Subcutaneous abdominal adipose tissue (tissue), 5 donors: Measurements from ENCODE around the gene ZNF580.
A peak's percentile ranks its signal among the peaks of the same experiment; 100 is the strongest.

Experiments
- H3K27ac ChIP-seq: one replicate; pipeline ENCODE4 v1.7.0; 2013; ENCODE audit warnings: low read depth, mild to moderate bottlenecking, inconsistent platforms, low read length, moderate library complexity
- H3K27me3 ChIP-seq, 5 donors: one replicate each; pipeline ENCODE4 v1.7.0; 2013; ENCODE audit warnings: low read length in 5 of 5, inconsistent platforms in 1 of 5; ENCODE audit not compliant: control insufficient read depth in 5 of 5, insufficient read depth in 4 of 5
- H3K36me3 ChIP-seq, 5 donors: one replicate each; pipeline ENCODE4 v1.7.0; 2013; ENCODE audit warnings: low read length in 5 of 5; ENCODE audit not compliant: control insufficient read depth in 5 of 5, insufficient read depth in 5 of 5
- H3K4me1 ChIP-seq, 5 donors: one replicate each; pipeline ENCODE4 v1.7.0; 2013; ENCODE audit warnings: low read length in 5 of 5, mild to moderate bottlenecking in 3 of 5, moderate library complexity in 1 of 5; ENCODE audit not compliant: control insufficient read depth in 5 of 5, insufficient read depth in 5 of 5
- H3K4me3 ChIP-seq, 5 donors: one replicate each; pipeline ENCODE4 v1.7.0; 2013; ENCODE audit warnings: low read length in 5 of 5, low read depth in 1 of 5
- H3K9ac ChIP-seq, 5 donors: one replicate each; pipeline ENCODE4 v1.7.0; 2013; ENCODE audit warnings: low read length in 5 of 5, mild to moderate bottlenecking in 4 of 5, moderate library complexity in 3 of 5
- H3K9me3 ChIP-seq, 5 donors: one replicate each; pipeline ENCODE4 v1.7.0; 2013; ENCODE audit warnings: low read length in 5 of 5; ENCODE audit not compliant: control insufficient read depth in 5 of 5
- donor health status: healthy.
- donor health status: healthy.
- donor health status: healthy.
- donor health status: healthy.
- donor health status: healthy.

The ZNF580 gene

DNA sequence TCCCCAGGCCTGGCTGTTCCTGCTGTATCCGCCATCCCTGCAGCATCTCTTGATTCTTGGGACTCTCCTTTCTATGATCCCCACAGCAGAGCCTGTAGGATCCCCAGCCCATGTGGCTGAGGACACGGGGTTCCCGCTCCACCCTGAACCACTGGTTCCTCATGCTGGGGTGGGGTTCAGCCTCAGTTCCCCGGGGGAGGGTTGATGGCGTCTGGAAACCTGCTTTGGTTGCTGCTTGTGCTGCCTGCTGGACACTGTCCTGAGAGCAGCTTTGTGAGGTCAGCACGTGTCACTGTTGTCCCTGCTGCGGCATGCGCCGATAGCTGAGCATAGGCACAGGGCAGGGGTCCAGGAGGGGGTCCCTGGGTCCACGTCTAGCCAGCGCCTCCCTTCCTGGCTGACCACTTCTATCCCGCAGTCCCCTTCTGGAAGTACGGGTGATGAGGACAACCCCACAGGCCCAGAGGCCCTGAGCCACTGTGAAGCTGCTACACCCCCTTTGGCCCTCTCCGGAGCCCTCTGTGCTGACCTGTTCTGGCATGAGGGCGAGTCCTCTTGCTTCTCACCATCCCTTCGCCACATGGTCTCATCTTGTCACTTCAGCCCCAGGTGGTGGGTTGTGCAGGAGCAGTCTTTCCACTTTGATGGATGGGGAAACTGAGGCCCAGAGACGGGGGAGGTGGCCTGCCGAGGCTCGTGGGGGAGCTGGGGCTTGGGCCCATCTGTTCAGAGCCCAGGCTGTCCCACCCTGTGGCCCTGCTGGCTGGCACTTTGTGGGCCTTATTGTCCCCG is 39.7 kb downstream of the ZNF580 start:
- Histone ChIP-seq H3K36me3 (peaks cover 2 to 68% (median 59%) of the 10 kb centered on the region in 5 donors), H3K4me3 (peak overlapping the region in 1 of 5 donors; percentile 10), H3K4me1 (peaks cover 14 to 58% (median 55%) of the 10 kb centered on the region in 5 donors), H3K27ac (no peak overlapping the region), H3K9ac (peak overlapping the region in 2 of 5 donors; percentile 4 to 21), H3K9me3 (no peaks in the 10 kb centered on the region), H3K27me3 (no peaks in the 10 kb centered on the region)

DNA sequence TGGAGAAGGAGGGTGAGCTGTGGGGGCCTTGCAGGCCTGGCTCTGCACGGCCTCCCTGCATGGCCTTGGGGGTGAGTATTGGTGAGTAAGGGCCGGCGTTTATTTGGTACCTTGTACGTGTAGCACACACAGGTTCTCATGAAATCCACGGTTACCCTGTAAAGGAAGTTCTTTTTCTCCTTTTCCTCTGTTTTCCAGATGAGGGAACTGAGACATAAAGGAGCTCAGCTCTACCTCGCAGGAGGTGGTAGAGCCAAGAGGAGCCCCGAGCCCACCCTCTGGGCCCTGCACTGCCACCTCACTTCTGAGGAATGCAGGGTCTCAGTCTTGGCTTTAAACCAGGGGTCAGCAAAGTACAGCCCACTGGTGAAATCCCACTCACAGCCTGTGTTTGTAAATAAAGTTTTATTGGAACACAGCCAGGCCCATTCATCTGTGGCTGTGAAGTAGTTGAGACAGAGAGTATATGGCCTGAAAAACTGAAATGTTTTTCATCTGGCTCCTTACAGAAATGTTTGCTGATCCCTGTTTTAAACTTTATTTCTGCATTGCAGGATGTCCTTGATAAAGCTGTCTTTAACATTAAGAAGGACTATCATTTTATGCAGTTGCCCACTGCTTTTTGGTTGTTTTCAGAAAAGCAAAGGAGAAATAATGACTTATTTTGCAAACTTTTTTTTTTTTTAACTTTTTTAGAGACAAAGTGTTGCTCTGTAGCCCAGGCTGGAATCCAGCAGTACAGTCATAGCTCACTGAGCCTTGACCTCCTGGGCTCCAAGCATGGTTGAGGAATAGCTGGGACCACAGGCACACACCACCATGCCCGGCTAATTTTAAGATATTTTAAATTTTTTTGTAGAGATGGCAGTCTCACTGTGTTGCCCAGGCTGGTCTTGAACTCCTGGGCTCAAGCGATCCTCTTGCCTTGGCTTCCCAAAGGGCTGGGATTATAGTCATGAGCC is 40.6 kb downstream of the ZNF580 start:
- H3K4me3 ChIP-seq: no peak overlapping the region
- H3K36me3 ChIP-seq: peaks cover 2 to 77% (median 67%) of the 10 kb centered on the region in 5 donors
- no peak overlapping the region for H3K27ac ChIP-seq
- no peaks in the 10 kb centered on the region for H3K27me3 ChIP-seq
- H3K9ac ChIP-seq: peak overlapping the region in 1 of 5 donors; percentile 4
- H3K4me1 ChIP-seq: peaks cover 11 to 49% (median 46%) of the 10 kb centered on the region in 5 donors
- H3K9me3 ChIP-seq: no peaks in the 10 kb centered on the region

DNA sequence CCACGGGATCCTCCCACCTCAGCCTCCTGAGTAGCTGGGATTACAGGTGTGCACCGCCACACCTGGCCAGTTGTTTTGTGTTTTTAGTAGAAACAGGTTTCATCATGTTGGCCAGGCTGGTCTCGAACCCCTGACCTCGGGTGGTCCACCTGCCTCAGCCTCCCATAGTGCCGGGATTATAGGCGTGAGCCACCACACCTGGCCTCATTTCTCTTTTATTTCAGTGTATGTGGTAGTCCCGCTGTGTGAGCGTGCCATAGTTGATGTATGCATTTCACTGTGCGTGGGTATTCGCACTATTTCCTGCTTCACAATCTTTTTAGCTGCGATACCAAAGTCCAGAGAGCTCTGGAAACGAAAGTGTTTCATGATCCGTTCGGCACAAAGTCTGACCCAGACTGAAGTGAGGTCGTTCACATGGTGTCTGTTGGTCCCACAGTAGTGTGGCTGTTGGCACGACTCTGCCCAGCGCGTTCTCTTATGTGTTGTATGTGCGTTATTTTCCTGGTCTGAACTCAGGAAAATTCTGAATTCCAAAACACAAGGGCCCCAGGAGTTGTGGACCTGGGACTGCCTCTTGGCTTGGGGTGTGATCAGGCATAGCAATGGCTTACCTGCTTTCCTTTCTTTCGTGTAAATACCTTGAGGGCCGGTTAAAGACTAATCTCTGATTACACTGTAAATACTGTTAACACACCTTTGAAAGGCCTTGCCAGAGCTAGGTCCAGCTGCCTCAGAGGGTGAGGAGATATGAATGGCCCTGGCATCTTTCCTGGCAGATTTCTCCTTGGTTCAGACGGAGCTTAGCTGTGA is 42.9 kb downstream of the ZNF580 start:
- H3K27ac ChIP-seq: no peak overlapping the region
- no peak overlapping the region for H3K4me3 ChIP-seq

DNA sequence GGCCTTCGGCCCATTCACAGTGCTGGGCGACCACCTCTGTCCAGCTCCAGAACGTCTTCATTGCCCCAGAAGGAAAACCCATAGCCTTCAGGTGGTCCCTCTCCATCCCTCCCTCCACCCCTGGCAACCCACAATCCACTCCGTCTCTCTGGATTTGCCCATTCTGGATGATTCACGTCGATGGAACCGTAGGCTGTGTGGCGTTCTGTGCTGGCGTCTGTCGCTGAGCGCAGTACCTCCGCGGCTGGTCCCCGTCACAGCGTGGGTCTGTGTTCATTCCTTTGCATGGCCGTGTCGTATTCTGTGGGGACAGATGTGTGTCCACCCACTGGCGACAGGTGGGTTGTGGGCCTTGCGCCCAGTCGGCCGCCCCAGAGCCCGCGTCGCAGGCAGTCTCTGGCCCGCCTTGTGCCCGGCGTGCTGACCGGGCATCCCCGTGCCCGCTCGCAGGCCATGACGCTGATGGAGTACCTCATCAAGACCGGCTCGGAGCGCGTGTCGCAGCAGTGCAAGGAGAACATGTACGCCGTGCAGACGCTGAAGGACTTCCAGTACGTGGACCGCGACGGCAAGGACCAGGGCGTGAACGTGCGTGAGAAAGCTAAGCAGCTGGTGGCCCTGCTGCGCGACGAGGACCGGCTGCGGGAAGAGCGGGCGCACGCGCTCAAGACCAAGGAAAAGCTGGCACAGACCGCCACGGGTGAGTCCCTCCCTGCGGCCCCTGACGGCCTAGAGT is 44.3 kb downstream of the ZNF580 start:
- Histone ChIP-seq H3K27me3 (no peaks in the 10 kb centered on the region), H3K27ac (no peak overlapping the region), H3K36me3 (peaks cover 2 to 91% (median 75%) of the 10 kb centered on the region in 5 donors), H3K9me3 (no peaks in the 10 kb centered on the region), H3K4me3 (no peak overlapping the region), H3K4me1 (peaks cover 2 to 12% (median 9%) of the 10 kb centered on the region in 5 donors), H3K9ac (no peak overlapping the region)

More for the DNA sequence above, 42.9 kb downstream of the ZNF580 start:
- Histone ChIP-seq H3K36me3 (peaks cover 2 to 91% (median 75%) of the 10 kb centered on the region in 5 donors), H3K9ac (no peak overlapping the region), H3K4me1 (peaks cover 2 to 27% (median 24%) of the 10 kb centered on the region in 5 donors), H3K27me3 (no peaks in the 10 kb centered on the region), H3K9me3 (no peaks in the 10 kb centered on the region)

DNA sequence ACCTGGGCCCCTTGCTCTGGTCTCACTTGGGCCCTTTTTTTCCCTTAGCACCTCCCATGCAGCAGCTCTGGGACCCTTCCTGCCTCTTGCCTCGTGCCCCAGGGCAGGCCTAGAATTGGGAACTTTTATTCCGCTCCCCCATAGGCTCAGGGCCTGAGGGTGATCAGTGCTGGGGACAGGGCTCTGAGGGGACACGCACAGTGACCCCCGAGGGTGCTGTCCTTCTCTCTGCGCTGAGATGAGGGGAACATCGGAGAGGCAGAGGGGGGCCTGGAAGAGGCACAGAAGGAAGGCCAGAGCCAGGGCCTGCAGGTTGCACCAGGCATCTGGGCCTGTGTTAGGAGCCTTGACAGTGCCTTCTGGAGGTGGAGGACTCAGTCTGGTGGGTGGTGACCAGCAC is 45.0 kb downstream of the ZNF580 start:
- no peaks in the 10 kb centered on the region for H3K9me3 ChIP-seq
- no peaks in the 10 kb centered on the region for H3K27me3 ChIP-seq
- no peak overlapping the region for H3K4me3 ChIP-seq
- no peak overlapping the region for H3K9ac ChIP-seq
- peaks cover 0 to 6% (median 3%) of the 10 kb centered on the region in 5 donors for H3K4me1 ChIP-seq
- peaks cover 2 to 91% (median 75%) of the 10 kb centered on the region in 5 donors for H3K36me3 ChIP-seq
- H3K27ac ChIP-seq: no peak overlapping the region

DNA sequence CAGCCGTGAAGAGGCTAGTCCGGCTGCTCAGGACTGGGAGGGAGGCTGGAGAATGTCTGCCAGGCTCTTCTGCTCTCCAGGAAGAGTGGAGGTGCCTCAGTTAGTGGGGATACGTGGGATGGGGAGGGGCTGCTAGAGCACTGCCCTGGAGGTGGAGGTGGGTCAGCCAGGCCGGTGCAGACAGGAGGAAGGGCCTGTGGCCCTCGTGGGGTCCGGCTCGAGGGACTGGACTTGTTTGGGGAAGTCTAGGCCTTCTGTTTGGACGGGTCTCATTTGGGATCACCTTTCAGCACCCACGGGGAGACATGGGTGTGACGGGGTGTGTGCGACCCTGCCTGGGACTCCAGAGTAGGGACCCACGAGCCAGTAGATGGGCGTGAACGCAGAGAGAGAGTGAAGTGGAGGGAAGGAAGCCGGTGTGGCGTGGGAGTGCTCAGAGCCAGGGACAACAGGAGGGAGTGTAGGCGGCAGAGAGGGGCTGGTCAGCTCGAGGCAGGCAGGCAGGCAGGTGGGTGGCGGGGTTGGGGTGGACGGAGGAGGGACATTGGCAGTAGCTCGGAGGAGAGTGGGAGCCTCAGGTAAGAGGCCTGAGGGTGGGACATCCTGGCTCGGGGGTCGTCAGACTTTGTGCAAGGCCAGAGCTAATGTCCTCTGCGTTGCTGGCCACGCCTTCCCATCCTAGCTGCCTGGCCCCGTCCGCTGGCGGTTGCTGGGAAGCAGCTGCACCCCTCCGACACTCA is 45.7 kb downstream of the ZNF580 start:
- Histone ChIP-seq H3K36me3 (peaks cover under 1 to 91% (median 73%) of the 10 kb centered on the region in 5 donors), H3K9ac (no peak overlapping the region)

DNA sequence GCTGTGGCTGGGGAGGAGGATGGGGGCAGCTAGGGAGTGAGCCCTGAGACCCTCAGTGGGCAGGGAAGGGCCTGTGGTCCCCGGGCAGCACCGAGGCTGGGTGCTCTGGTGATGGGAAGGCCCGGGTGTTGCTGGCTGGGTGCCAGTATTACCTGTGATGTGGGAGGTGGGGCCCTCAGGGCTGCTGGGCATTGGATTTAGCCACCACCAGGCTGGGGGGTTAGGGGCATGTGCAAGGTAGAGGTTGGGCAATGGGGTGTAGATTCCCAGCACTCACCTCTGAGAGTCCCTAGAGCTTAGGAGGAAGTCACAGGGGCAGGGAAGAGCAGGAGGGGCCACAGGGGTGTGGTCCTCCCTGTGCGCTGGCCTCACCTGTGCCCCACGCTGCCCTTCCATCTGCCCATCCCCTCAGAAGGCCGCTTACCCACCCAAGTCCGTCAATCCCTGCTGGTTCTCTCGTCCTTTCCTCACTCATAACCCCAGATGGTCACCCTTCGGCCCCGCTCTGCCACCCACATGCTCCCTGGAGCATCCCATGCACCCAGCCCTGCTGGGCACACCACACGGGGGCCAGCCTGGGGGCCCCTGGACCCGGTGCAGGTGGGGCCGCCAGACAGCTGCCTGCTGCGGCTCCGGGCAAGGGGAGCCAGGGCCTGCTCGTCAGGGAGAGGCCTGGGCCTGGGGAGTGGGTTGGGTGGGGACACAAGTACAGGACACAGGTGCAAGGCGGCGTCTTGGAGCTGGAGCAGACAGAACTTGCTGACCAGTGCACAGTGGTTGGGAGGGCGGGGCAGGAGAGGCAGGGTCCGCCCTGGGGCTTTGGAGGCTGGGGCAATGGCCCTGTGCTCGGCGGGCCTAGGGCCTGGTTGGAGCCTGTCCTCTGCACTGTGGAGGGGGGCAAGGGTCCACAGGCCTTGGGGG is 46.7 kb downstream of the ZNF580 start:
- no peaks in the 10 kb centered on the region for H3K4me1 ChIP-seq
- no peaks in the 10 kb centered on the region for H3K27me3 ChIP-seq
- H3K4me3 ChIP-seq: no peak overlapping the region
- peaks cover 0 to 92% (median 77%) of the 10 kb centered on the region in 5 donors for H3K36me3 ChIP-seq
- H3K9me3 ChIP-seq: no peaks in the 10 kb centered on the region
- H3K9ac ChIP-seq: no peak overlapping the region
- no peak overlapping the region for H3K27ac ChIP-seq

More for the DNA sequence above, 45.7 kb downstream of the ZNF580 start:
- Histone ChIP-seq H3K4me1 (no peaks in the 10 kb centered on the region), H3K9me3 (no peaks in the 10 kb centered on the region), H3K27me3 (no peaks in the 10 kb centered on the region), H3K4me3 (no peak overlapping the region), H3K27ac (no peak overlapping the region)
